ENCODE data around the gene CTSH.
A peak's percentile ranks its signal among the peaks of the same experiment; 100 is the strongest.

DNA sequence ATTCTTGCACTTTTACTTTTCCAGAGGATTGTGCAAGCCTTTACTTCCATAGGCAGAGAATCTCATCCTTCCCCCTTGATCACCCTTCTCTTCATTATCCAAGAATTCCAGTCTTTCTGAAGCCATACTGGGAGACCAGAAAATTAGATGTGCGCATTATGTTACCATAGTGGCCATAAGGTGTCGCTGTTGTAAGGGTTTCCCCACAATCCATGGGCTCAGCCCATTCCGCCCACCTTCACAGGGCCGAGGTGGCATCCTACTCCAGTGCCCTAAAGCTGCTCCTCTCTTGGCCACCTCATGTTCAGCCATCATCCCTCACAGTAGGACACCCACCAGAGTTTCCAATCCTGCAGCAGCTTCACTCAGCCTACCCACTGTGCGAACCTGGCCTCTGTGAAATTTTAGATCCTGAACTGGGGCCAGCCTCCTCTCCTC is 35.0 kb downstream of the CTSH start:
- TF ChIP-seq POLR2AphosphoS5 (IDR thresholded peaks at IDR 0.05; ENCODE audit: low read depth) (no peak; the same call in 1 of the 2 replicates), CREB1 (CRISPR knock-in tag; IDR thresholded peaks at IDR 0.05; ENCODE audit: low read depth) (no peak), EZH2 (IDR thresholded peaks at IDR 0.05; ENCODE audit: low read depth, unreplicated experiment) (no peak), EZH2phosphoT487 (IDR thresholded peaks at IDR 0.05; ENCODE audit: unreplicated experiment) (no peak), JUNB (IDR thresholded peaks at IDR 0.05; ENCODE audit: unreplicated experiment) (no peak), STAT1 (IDR thresholded peaks at IDR 0.05; ENCODE audit: unreplicated experiment) (no peak)
- TF ChIP-seq, protein P1, sequence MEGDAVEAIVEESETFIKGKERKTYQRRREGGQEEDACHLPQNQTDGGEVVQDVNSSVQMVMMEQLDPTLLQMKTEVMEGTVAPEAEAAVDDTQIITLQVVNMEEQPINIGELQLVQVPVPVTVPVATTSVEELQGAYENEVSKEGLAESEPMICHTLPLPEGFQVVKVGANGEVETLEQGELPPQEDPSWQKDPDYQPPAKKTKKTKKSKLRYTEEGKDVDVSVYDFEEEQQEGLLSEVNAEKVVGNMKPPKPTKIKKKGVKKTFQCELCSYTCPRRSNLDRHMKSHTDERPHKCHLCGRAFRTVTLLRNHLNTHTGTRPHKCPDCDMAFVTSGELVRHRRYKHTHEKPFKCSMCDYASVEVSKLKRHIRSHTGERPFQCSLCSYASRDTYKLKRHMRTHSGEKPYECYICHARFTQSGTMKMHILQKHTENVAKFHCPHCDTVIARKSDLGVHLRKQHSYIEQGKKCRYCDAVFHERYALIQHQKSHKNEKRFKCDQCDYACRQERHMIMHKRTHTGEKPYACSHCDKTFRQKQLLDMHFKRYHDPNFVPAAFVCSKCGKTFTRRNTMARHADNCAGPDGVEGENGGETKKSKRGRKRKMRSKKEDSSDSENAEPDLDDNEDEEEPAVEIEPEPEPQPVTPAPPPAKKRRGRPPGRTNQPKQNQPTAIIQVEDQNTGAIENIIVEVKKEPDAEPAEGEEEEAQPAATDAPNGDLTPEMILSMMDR (conservative IDR thresholded peaks at IDR 0.05; ENCODE audit: low read depth in 2 of 2), result peak; percentile 93 to 94
- TF ChIP-seq, protein P2, sequence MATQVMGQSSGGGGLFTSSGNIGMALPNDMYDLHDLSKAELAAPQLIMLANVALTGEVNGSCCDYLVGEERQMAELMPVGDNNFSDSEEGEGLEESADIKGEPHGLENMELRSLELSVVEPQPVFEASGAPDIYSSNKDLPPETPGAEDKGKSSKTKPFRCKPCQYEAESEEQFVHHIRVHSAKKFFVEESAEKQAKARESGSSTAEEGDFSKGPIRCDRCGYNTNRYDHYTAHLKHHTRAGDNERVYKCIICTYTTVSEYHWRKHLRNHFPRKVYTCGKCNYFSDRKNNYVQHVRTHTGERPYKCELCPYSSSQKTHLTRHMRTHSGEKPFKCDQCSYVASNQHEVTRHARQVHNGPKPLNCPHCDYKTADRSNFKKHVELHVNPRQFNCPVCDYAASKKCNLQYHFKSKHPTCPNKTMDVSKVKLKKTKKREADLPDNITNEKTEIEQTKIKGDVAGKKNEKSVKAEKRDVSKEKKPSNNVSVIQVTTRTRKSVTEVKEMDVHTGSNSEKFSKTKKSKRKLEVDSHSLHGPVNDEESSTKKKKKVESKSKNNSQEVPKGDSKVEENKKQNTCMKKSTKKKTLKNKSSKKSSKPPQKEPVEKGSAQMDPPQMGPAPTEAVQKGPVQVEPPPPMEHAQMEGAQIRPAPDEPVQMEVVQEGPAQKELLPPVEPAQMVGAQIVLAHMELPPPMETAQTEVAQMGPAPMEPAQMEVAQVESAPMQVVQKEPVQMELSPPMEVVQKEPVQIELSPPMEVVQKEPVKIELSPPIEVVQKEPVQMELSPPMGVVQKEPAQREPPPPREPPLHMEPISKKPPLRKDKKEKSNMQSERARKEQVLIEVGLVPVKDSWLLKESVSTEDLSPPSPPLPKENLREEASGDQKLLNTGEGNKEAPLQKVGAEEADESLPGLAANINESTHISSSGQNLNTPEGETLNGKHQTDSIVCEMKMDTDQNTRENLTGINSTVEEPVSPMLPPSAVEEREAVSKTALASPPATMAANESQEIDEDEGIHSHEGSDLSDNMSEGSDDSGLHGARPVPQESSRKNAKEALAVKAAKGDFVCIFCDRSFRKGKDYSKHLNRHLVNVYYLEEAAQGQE (IDR thresholded peaks at IDR 0.05; ENCODE audit: unreplicated experiment), result no peak
